ENCODE measurements around the gene SSR1.

SSR1 gene

GRCh38 chr6:7241160-7241559 is 71.8 kb downstream of the SSR1 start:
- DNase-seq (ENCODE audit: low spot score) (no peak), FAIRE-seq (no peak)

GRCh38 chr6:7240351-7240750 is 72.6 kb downstream of the SSR1 start:
- DNase-seq (ENCODE audit: low spot score): no peak
- FAIRE-seq: no peak

GRCh38 chr6:7239590-7239948 is 73.4 kb downstream of the SSR1 start:
- no peak for DNase-seq (ENCODE audit: low spot score)
- FAIRE-seq: no peak

GRCh38 chr6:7238900-7239589 is 74.0 kb downstream of the SSR1 start:
- DNase-seq (ENCODE audit: low spot score) (peak; percentile 56), FAIRE-seq (no peak)

- no peak for FAIRE-seq
- DNase-seq (ENCODE audit: low spot score): no peak
Measured at GRCh38 chr6:7238526-7238899, 74.5 kb downstream of the SSR1 start.

- no peak for DNase-seq (ENCODE audit: low spot score)
- no peak for FAIRE-seq
Measured at GRCh38 chr6:7237653-7238188, 75.3 kb downstream of the SSR1 start.

GRCh38 chr6:7236306-7237209 is 76.4 kb downstream of the SSR1 start:
- no peak for FAIRE-seq
- DNase-seq (ENCODE audit: low spot score): no peak

- FAIRE-seq (no peak), DNase-seq (ENCODE audit: low spot score) (no peak)
Measured at GRCh38 chr6:7235712-7236305, 77.2 kb downstream of the SSR1 start.

GRCh38 chr6:7234547-7234946 is 78.5 kb downstream of the SSR1 start:
- DNase-seq (ENCODE audit: low spot score): no peak
- FAIRE-seq: no peak

GRCh38 chr6:7232351-7232750 is 80.6 kb downstream of the SSR1 start:
- FAIRE-seq (no peak), DNase-seq (ENCODE audit: low spot score) (no peak)

GRCh38 chr6:7230956-7231713 is 81.9 kb downstream of the SSR1 start:
- FAIRE-seq (no peak), DNase-seq (ENCODE audit: low spot score) (no peak)

GRCh38 chr6:7230327-7230691 is 82.7 kb downstream of the SSR1 start:
- no peak for FAIRE-seq
- DNase-seq (ENCODE audit: low spot score): no peak

- FAIRE-seq (no peak), DNase-seq (ENCODE audit: low spot score) (no peak)
Measured at GRCh38 chr6:7229376-7230326, 83.3 kb downstream of the SSR1 start.

GRCh38 chr6:7228662-7229375 is 84.2 kb downstream of the SSR1 start:
- FAIRE-seq: no peak
- no peak for DNase-seq (ENCODE audit: low spot score)

- FAIRE-seq (no peak), DNase-seq (ENCODE audit: low spot score) (no peak)
Measured at GRCh38 chr6:7224731-7225130, 88.3 kb downstream of the SSR1 start.

GRCh38 chr6:7222197-7222596 is 90.8 kb downstream of the SSR1 start:
- no peak for DNase-seq (ENCODE audit: low spot score)
- no peak for FAIRE-seq

- DNase-seq (ENCODE audit: low spot score): peak; percentile 59
- FAIRE-seq: peak; percentile 72
Measured at GRCh38 chr6:7219310-7219709, 93.7 kb downstream of the SSR1 start.

- DNase-seq (ENCODE audit: low spot score): no peak
- FAIRE-seq: no peak
Measured at GRCh38 chr6:7218406-7218988, 94.5 kb downstream of the SSR1 start.

Data from RCC 7860 (cell line).